ENCODE data around the gene TMOD1. TPM values are rescaled to one million over a fixed set of nuclear protein-coding genes. Genes with fewer than 3 reads are reported as not detected.
"Not testable (repeated sequence)": the region's sequence is repeated elsewhere in the genome, so short reads cannot be mapped to it uniquely, and the experiment has no call there.

The TMOD1 gene
- total and polyA plus RNA-seq, 2 of the 8 experiments (the other 6 are each of a cell fraction or from before 2014, with no cell fraction given) = 0.17 to 0.88 TPM

GRCh38 chr9:97581590-97581989, 80.1 kb downstream of the TMOD1 start:
- H3K23me2 ChIP-seq (ENCODE audit: low read depth, low read length); DNase-seq (ENCODE audit: low read depth in 1 of 2, low spot score in 2 of 2); H3K4me3 ChIP-seq (ENCODE audit: extremely low read depth in 1 of 4, insufficient read depth in 2 of 4, low read depth in 3 of 4, low read length in 4 of 4); H4K8ac ChIP-seq (ENCODE audit: extremely low read depth, insufficient read depth, low read length); H2BK15ac ChIP-seq (ENCODE audit: low read length); H3K56ac ChIP-seq (replicated peaks; ENCODE audit: insufficient read length, low read depth, low read length); H3K14ac ChIP-seq (ENCODE audit: insufficient read length); CTCF ChIA-PET (ENCODE audit: partially characterized antibody); H3K4me2 ChIP-seq (ENCODE audit: insufficient read depth in 1 of 2, low read depth in 2 of 2, low read length in 2 of 2); POLR2A ChIA-PET (ENCODE audit: partially characterized antibody); H2AFZ ChIP-seq (ENCODE audit: low read length); H3K9me3 ChIP-seq (ENCODE audit: insufficient read depth in 2 of 2, low read depth in 1 of 2, low read length in 1 of 2); H3K36me3 ChIP-seq (ENCODE audit: control insufficient read depth in 2 of 4, insufficient read depth in 4 of 4, low read length in 3 of 4); H3K79me2 ChIP-seq (ENCODE audit: control insufficient read depth in 1 of 2, insufficient read depth in 2 of 2, low read length in 2 of 2); H2BK120ac ChIP-seq (replicated peaks; ENCODE audit: low read depth, low read length); H2BK5ac ChIP-seq (ENCODE audit: low read depth, low read length); H4K91ac ChIP-seq (replicated peaks; ENCODE audit: insufficient read length, low read length); H2BK12ac ChIP-seq (ENCODE audit: low read depth, low read length); H3K18ac ChIP-seq (ENCODE audit: extremely low read depth, low read length); H4K20me1 ChIP-seq (replicated peaks in 1 of 2; ENCODE audit: control insufficient read depth in 1 of 2, insufficient read depth in 2 of 2, low read length in 2 of 2); H2BK20ac ChIP-seq (ENCODE audit: low read length); H3K9ac ChIP-seq (replicated peaks in 1 of 4; ENCODE audit: extremely low read depth in 1 of 4, low read depth in 3 of 4, low read length in 3 of 4); H3K4me1 ChIP-seq (replicated peaks in 1 of 4; ENCODE audit: control insufficient read depth in 3 of 4, insufficient read depth in 4 of 4, low read length in 3 of 4); H2AK5ac ChIP-seq (ENCODE audit: low read depth, low read length); H4K5ac ChIP-seq (ENCODE audit: insufficient read length, low read depth, low read length); H3K79me1 ChIP-seq (ENCODE audit: low read depth, low read length); H3K4ac ChIP-seq (replicated peaks; ENCODE audit: insufficient read length, low read depth, low read length); H3K23ac ChIP-seq (ENCODE audit: insufficient read length); H3K27me3 ChIP-seq (replicated peaks in 1 of 4; ENCODE audit: control insufficient read depth in 3 of 4, extremely low read depth in 1 of 4, insufficient read depth in 3 of 4, low read length in 3 of 4); FAIRE-seq; H3K27ac ChIP-seq (ENCODE audit: low read depth, low read length): not testable (repeated sequence)
- no CpG with 5 or more reads among the region's 3 CpGs for WGBS, 2 experiments (ENCODE audit: extremely low coverage in 1 of 2, insufficient coverage in 1 of 2, insufficient read length in 1 of 2, insufficient replicate concordance in 2 of 2, low coverage in 1 of 2, low lambda C conversion rate in 2 of 2, missing lambda C conversion rate in 1 of 2)

GRCh38 chr9:97584778-97585177, 83.3 kb downstream of the TMOD1 start:
- H4K20me1 ChIP-seq (replicated peaks in 1 of 2; ENCODE audit: control insufficient read depth in 1 of 2, insufficient read depth in 2 of 2, low read length in 2 of 2); H2BK12ac ChIP-seq (ENCODE audit: low read depth, low read length); H3K9me3 ChIP-seq (ENCODE audit: insufficient read depth in 2 of 2, low read depth in 1 of 2, low read length in 1 of 2); H3K79me1 ChIP-seq (ENCODE audit: low read depth, low read length); H2AK5ac ChIP-seq (ENCODE audit: low read depth, low read length); H3K27me3 ChIP-seq (replicated peaks in 1 of 4; ENCODE audit: control insufficient read depth in 3 of 4, extremely low read depth in 1 of 4, insufficient read depth in 3 of 4, low read length in 3 of 4); H3K23ac ChIP-seq (ENCODE audit: insufficient read length); H3K4me2 ChIP-seq (ENCODE audit: insufficient read depth in 1 of 2, low read depth in 2 of 2, low read length in 2 of 2); DNase-seq (ENCODE audit: low read depth in 1 of 2, low spot score in 2 of 2); H4K8ac ChIP-seq (ENCODE audit: extremely low read depth, insufficient read depth, low read length); H3K14ac ChIP-seq (ENCODE audit: insufficient read length); H3K9ac ChIP-seq (replicated peaks in 1 of 4; ENCODE audit: extremely low read depth in 1 of 4, low read depth in 3 of 4, low read length in 3 of 4); H3K79me2 ChIP-seq (ENCODE audit: control insufficient read depth in 1 of 2, insufficient read depth in 2 of 2, low read length in 2 of 2); CTCF ChIA-PET (ENCODE audit: partially characterized antibody); H3K18ac ChIP-seq (ENCODE audit: extremely low read depth, low read length); H2BK15ac ChIP-seq (ENCODE audit: low read length); H3K36me3 ChIP-seq (ENCODE audit: control insufficient read depth in 2 of 4, insufficient read depth in 4 of 4, low read length in 3 of 4); H3K4ac ChIP-seq (replicated peaks; ENCODE audit: insufficient read length, low read depth, low read length); FAIRE-seq; H3K4me3 ChIP-seq (ENCODE audit: extremely low read depth in 1 of 4, insufficient read depth in 2 of 4, low read depth in 3 of 4, low read length in 4 of 4); H3K4me1 ChIP-seq (replicated peaks in 1 of 4; ENCODE audit: control insufficient read depth in 3 of 4, insufficient read depth in 4 of 4, low read length in 3 of 4); H4K5ac ChIP-seq (ENCODE audit: insufficient read length, low read depth, low read length); H2BK120ac ChIP-seq (replicated peaks; ENCODE audit: low read depth, low read length); H3K27ac ChIP-seq (ENCODE audit: low read depth, low read length); H3K56ac ChIP-seq (replicated peaks; ENCODE audit: insufficient read length, low read depth, low read length); H2BK5ac ChIP-seq (ENCODE audit: low read depth, low read length); H4K91ac ChIP-seq (replicated peaks; ENCODE audit: insufficient read length, low read length); H3K23me2 ChIP-seq (ENCODE audit: low read depth, low read length); POLR2A ChIA-PET (ENCODE audit: partially characterized antibody); H2AFZ ChIP-seq (ENCODE audit: low read length); H2BK20ac ChIP-seq (ENCODE audit: low read length): not testable (repeated sequence)
- WGBS, 2 experiments (ENCODE audit: extremely low coverage in 1 of 2, insufficient coverage in 1 of 2, insufficient read length in 1 of 2, insufficient replicate concordance in 2 of 2, low coverage in 1 of 2, low lambda C conversion rate in 2 of 2, missing lambda C conversion rate in 1 of 2) = no CpG with 5 or more reads among the region's 2 CpGs

All from H1 (cell line).